Pancreas (tissue), 10 donors: ENCODE data around the gene ZDHHC6. TPM values are rescaled to one million over a fixed set of nuclear protein-coding genes. Genes with fewer than 3 reads are reported as not detected.

ENCODE experiments used
- ATAC-seq, 4 donors: fragments of 200-7000 bp; cut with Tn5 transposase; one replicate each; pipeline versions ENCODE4 v1.8.0 to v1.9.1; 2020; ENCODE audit warnings: mild to moderate bottlenecking in 4 of 4, moderate library complexity in 4 of 4
- DNase-seq, 6 donors: peaks; one replicate each; pipeline ENCODE4 v3.0.0-alpha.2; 2020
- FAIRE-seq: peaks from 2 replicates; lab custom pipeline; 2012; peaks lifted over from hg19 to GRCh38; lab: Jason Lieb, UNC
- H3K27ac ChIP-seq, 4 donors: fragments of 200-600 bp; sonication (generic); 1 replicate in 3 of 4; 2 replicates in 1 of 4; pipeline versions ENCODE4 v1.5.0 to v1.8.0; 2020
- H3K27me3 ChIP-seq, 4 donors: fragments of 200-600 bp; one replicate each; pipeline ENCODE4 v1.8.0; 2021
- H3K36me3 ChIP-seq, 3 donors: fragments of 200-600 bp; sonication (generic) in 1 of 3; one replicate each; pipeline versions ENCODE4 v1.5.0 to v1.8.0; 2020 to 2021
- H3K4me1 ChIP-seq, 3 donors: fragments of 200-600 bp; one replicate each; pipeline ENCODE4 v1.8.0; 2021
- H3K4me3 ChIP-seq, 4 donors: fragments of 200-600 bp; sonication (generic) in 2 of 4; one replicate each; pipeline versions ENCODE4 v1.5.0 to v1.8.0; 2020 to 2021
- H3K9me3 ChIP-seq, 4 donors: fragments of 200-600 bp; one replicate each; pipeline ENCODE4 v1.8.0; 2021
- WGBS, 2 donors: extraction: QIAGEN DNeasy Blood & Tissue Kit; methylation state at CpG; one replicate each; pipeline ENCODE4 v1.1.7; 2013; 5-methylcytosine and 5-hydroxymethylcytosine counted together
- intact Hi-C, 3 donors: fragments of 100-400 bp; cut with DNase I; formaldehyde crosslinking; loops; one replicate each; pipeline versions ENCODE4 v1.11.1 to v1.14.2; 2022
- polyA plus RNA-seq, 2 donors: library from polyadenylated mRNA; stranded (reverse); fragments of 200-250 nt; gene quantifications; one replicate each; pipeline ENCODE4 v1.2.3, GENCODE V29; 2013
- total RNA-seq, 6 donors: library from RNA; stranded (reverse); fragmentation: NEBNext Ultra II Directional in 4 of 6; extraction: Animal tissue kit (Norgen Biotek cat#: 25700) in 4 of 6; gene quantifications; one replicate each; pipeline versions ENCODE4 v1.2.1 to v1.2.4, GENCODE V29; 2021 to 2023
- TF ChIP-seq, protein P1 (sequence below), 4 donors: fragments of 200-600 bp; sonication (generic) in 3 of 4; IDR thresholded peaks; one replicate each; pipeline versions ENCODE4 v1.5.0 to v1.8.0; 2021; ENCODE audit warnings: antibody characterized with exemption in 4 of 4
- donor health status: healthy with polysubstance abuse.
- donor health status: DM: no; HTN: no; CAD: no; lungs with moderate emphysema.
- donor health status: DM: no; HTN: no; CAD: no.
- donor health status: control.
- donor health status: control.
- donor health status: Bipolar disorder and iron deficiency.
- donor health status: DM: yes; HTN: yes; CAD: no.
- donor health status: DM: no; HTN: no; CAD: no.
- donor health status: DM: no; HTN: no; CAD: no.
- donor health status: DM: yes; HTN: yes; CAD: no.

The ZDHHC6 gene
- total and polyA plus RNA-seq, 8 donors, result 8.0 to 39.2 (median 12.6) TPM

DNA sequence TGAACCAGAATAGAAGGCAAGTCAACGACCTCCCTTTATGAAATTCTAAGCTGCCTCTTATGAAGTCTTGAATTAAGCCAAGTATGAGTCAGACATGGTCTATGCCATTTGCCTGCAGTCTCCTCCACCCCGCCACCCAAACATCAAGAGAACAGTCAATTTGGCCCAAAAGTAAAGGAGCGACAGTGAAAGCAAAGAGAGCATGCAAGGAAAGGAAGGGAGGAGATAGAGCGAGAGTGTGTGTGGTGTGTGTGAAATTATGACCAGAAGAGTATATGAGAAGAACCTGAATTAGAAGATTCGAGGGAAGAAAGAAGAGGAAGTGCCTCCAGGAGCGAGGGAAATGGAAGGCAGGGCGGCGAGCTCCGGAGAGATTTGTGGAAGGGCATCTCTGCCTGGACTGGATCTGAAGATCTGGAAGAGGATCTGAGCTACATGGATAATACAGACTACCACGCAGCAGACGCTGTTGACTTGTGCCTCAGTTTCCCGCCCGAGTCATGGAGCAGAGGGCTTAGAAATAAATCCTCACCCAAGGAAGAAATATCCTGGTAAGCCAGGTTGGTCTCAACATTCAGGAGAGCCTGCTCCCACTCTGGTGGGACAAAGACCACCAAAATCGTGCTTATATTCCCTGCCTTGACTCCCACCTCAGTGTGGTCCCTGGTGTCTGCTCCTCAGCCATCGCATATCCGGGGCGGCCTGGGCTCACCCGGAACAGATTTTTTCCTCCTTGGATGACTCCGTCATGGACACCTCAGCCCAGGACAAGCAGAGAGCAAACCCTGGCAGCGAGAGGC, 459 bp downstream of the ZDHHC6 start:
- no peaks in the 10 kb centered on the region for H3K9me3 ChIP-seq
- ATAC-seq, result peak; percentile 8 to 73 (median 44)
- FAIRE-seq, result no peak
- TF ChIP-seq, protein P1, sequence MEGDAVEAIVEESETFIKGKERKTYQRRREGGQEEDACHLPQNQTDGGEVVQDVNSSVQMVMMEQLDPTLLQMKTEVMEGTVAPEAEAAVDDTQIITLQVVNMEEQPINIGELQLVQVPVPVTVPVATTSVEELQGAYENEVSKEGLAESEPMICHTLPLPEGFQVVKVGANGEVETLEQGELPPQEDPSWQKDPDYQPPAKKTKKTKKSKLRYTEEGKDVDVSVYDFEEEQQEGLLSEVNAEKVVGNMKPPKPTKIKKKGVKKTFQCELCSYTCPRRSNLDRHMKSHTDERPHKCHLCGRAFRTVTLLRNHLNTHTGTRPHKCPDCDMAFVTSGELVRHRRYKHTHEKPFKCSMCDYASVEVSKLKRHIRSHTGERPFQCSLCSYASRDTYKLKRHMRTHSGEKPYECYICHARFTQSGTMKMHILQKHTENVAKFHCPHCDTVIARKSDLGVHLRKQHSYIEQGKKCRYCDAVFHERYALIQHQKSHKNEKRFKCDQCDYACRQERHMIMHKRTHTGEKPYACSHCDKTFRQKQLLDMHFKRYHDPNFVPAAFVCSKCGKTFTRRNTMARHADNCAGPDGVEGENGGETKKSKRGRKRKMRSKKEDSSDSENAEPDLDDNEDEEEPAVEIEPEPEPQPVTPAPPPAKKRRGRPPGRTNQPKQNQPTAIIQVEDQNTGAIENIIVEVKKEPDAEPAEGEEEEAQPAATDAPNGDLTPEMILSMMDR (IDR thresholded peaks at IDR 0.05), result no peak
- H3K4me3 ChIP-seq, result peak overlapping the region; percentile 47 to 98 (median 86)
- intact Hi-C loops, result no loop called here
- 2% methylated on average over 20 of the region's 20 CpGs for WGBS, 2 donors
- H3K27ac ChIP-seq, result peak overlapping the region; percentile 67 to 86 (median 82)
- no peaks in the 10 kb centered on the region for H3K36me3 ChIP-seq
- H3K4me1 ChIP-seq, result peaks cover 0 to 22% (median 15%) of the 10 kb centered on the region in 3 donors
- DNase-seq, result peak in 2 of 6 donors; percentile 13 to 62
- no peaks in the 10 kb centered on the region for H3K27me3 ChIP-seq

DNA sequence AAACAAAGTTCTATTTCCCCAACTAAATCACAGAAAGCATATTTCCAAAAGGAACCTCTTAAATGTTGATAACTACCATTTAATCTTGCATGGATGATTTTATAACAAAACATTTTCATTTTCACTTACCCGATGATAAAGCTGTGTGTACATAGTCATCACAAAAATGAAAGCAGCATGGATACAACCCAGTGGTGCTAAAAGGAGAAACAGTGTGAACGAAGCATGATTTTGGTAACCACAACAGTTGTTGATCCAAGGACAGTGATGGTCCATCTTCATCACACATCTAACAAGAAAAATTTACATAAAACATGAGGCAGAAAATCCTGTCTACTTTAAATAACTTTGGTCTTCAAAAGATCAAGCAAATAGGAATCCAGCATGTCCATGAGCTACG, 4.7 kb downstream of the ZDHHC6 start:
- ATAC-seq (no peak), DNase-seq (no peak), FAIRE-seq (no peak)
- Histone ChIP-seq H3K4me3 (no peak overlapping the region), H3K4me1 (peaks cover 0 to 11% (median 7%) of the 10 kb centered on the region in 3 donors), H3K36me3 (peaks cover 0 to 19% (median 0%) of the 10 kb centered on the region in 3 donors), H3K27ac (no peak overlapping the region), H3K9me3 (no peaks in the 10 kb centered on the region), H3K27me3 (no peaks in the 10 kb centered on the region)
- WGBS, 2 donors, result 76 to 85% methylated on average over 3 of the region's 3 CpGs
- intact Hi-C loops, result no loop called here
- TF ChIP-seq, protein P1 (IDR thresholded peaks at IDR 0.05), result no peak

DNA sequence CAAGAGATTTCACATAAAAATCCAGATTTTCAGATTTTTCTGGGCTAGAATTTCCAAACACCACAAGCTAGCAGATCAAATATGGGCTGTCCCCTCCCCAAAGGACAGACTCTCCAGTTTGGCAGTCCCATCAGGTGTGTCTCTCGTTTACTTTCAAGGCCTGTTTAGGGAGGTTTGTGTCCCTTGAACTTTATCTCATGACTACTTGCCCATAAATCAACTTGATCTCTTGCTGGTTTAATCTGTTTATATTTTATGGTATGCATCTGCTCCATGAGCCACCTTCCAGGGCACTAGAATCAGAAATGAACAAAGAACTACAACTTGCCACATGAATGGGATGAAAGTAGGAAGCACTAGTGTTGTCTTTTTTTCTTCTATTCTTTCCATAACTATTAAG, 5.2 kb downstream of the ZDHHC6 start:
- 75 to 80% methylated on average over 1 of the region's 1 CpG for WGBS, 2 donors
- intact Hi-C loops, result no loop called here
- ATAC-seq (no peak), FAIRE-seq (no peak), DNase-seq (no peak)
- no peak overlapping the region for H3K4me3 ChIP-seq
- TF ChIP-seq, protein P1 (IDR thresholded peaks at IDR 0.05), result no peak
- peaks cover 0 to 19% (median 0%) of the 10 kb centered on the region in 3 donors for H3K36me3 ChIP-seq
- H3K9me3 ChIP-seq, result no peaks in the 10 kb centered on the region
- no peaks in the 10 kb centered on the region for H3K27me3 ChIP-seq
- no peak overlapping the region for H3K27ac ChIP-seq
- H3K4me1 ChIP-seq, result peaks cover 0 to 11% (median 7%) of the 10 kb centered on the region in 3 donors

DNA sequence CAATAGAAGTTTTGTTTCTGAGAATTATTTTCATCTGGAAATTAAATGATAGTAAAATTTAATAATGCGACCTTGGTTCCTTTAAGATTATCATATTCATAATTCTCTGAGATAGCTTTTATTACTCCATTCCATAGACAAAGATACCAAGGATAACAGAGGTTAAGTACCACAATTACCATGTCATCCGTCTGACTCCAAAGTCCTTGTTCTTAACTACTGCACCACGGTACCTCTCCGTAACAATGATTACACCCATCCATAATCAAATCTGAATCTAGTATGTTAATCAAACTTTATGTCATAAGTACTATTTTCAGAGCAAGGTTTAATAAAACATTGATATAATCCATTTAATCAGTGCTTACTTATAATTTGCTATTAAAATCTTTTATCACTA, 8.4 kb downstream of the ZDHHC6 start:
- peaks cover 0 to 19% (median 0%) of the 10 kb centered on the region in 3 donors for H3K36me3 ChIP-seq
- intact Hi-C loops, result no loop called here
- no peaks in the 10 kb centered on the region for H3K4me1 ChIP-seq
- H3K9me3 ChIP-seq, result no peaks in the 10 kb centered on the region
- no peak overlapping the region for H3K27ac ChIP-seq
- H3K27me3 ChIP-seq, result no peaks in the 10 kb centered on the region
- no peak for ATAC-seq
- no peak for DNase-seq
- FAIRE-seq, result no peak
- TF ChIP-seq, protein P1 (IDR thresholded peaks at IDR 0.05), result no peak
- H3K4me3 ChIP-seq, result no peak overlapping the region
- WGBS, 2 donors, result 91 to 95% methylated on average over 4 of the region's 4 CpGs
